GM19328 (cell line): ENCODE measurements around the gene PRR5L.
A peak's percentile ranks its signal among the peaks of the same experiment; 100 is the strongest.
"Not testable (repeated sequence)": the region's sequence is repeated elsewhere in the genome, so short reads cannot be mapped to it uniquely, and the experiment has no call there.

Source experiments
- ATAC-seq: cut with Tn5 transposase; IDR thresholded peaks from one replicate; pipeline ENCODE4 v1.9.1; 2021; ENCODE audit warnings: mild to moderate bottlenecking, moderate library complexity; ENCODE audit not compliant: unreplicated experiment

Gene PRR5L

DNA sequence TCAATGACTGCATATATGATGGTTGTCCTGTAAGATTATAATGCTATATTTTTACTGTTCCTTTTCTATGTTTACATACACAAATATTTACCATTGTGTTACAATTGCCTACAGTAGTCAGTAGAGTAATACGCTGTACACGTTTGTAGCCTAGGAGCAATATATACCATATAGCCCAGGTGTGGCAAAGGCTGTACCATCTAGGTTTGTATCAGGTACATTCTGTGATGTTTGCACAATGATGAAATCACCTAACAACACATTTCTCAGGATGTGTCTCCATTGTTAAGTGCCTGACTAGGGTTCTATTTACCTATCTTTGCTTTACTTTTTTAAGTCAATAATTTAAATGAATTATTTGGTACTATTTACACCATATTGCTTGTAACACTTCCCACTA lies 21.9 kb downstream of the PRR5L start:
- no peak for ATAC-seq

DNA sequence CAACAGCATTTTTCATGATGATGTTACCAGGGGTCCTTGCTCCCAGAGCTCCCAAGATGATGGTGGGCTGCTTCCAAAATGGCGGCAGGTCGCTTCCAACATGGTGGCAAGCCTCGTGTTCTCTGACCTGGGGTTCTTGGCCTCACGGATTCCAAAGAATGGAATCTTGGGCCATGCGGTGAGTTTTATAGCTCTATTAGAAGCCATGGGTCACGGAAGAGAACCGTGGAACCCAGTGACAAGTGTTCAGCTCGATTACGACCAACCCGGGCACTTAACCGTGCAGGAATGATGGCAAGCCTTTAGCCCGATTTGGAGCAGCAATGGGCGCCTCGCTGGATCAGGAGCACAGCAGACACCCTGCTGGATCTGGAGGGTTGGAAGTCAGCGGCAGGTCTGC lies 28.9 kb downstream of the PRR5L start:
- ATAC-seq, result not testable (repeated sequence)

DNA sequence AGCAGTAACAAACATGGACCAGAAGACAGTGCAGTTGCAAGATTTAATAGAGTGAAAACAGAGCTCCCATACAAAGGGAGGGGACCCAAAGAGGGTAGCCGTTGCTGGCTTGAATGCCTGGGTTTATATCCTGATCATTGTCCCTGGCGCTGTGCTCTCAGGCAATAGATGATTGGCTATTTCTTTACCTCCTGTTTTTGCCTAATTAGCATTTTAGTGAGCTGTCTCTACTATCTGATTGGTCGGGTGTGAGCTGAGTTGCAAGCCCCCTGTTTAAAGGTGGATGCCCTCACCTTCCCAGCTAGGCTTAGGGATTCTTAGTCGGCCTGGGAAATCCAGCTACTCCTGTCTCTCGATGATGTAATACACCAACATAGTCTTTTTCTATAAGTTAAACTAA lies 29.3 kb downstream of the PRR5L start:
- ATAC-seq, result not testable (repeated sequence)

DNA sequence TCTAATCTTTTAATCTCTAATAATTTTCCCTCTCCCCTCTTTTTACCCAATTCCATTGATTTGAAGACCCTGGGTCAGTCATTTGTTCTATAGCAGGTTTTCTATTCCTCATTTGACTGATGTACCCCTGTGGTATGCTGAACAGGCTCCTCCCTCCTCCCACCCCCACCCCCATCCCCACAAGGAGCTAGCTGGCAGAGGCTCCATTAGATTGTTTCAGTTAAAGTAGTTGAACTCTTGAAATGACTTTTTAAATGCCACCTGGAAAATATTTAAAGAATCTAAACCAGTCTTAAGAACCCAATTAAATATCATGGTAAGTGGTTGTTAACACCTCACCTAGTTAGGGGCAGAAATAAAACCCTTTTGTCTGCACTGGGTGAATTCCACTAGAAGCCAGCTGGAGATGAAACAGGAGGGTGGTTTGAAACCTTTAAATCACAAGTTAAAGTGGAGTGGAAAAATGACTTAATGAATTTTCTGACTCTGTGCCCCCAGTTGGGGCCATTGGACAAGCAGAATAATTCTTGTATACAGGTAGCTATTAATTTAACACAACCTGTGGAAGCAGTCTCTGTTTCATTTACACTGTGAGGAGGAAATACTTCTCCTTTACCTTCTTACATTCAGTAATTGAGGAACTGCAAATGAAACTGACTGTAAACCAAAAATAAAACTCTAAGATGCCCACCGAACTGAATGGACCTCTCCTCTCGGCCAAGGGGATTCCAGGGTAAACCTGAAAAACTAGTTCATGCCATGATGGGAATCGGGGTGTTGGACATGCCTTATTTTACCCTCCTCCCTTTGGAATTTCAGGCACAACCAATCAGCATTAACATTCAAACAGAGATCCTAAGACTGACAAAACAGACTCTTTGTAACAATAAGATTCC lies 30.7 kb downstream of the PRR5L start:
- no peak for ATAC-seq

DNA sequence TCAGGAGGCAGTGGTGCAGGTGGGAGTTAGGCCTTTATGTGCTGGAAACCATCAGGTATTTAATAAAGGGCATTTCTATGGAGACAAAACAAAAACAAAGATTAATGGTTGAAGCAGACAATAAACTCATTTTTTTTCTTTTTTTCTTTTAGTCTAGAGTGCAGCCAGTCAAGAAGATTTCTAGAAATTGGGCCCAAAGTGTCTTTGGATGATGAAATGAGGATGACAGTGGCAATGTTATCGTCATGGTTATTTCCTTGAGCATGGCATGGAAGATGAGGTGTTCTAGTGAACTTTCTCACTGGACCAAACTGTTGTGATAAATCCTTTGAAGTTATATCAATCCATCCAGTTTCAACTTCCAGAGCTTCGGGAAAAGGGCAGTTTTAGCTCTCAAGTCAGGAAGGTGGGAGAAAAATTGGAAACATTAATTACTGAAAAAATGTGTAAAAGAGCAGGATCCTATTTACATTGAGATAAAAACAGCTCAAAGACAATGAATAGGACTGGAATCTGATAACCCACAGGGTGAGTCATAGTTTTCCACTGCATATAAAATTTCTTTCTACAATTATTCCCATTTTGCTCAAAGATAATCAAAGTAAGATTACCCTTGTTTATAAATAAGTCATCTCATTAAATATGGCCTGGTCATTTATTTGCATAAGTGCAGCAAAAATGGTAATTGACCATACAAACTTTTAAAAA lies 33.0 kb downstream of the PRR5L start:
- ATAC-seq, result no peak

- ATAC-seq, result no peak
These were observed 34.3 kb downstream of the PRR5L start for GRCh38 chr11:36330411-36330810.

DNA sequence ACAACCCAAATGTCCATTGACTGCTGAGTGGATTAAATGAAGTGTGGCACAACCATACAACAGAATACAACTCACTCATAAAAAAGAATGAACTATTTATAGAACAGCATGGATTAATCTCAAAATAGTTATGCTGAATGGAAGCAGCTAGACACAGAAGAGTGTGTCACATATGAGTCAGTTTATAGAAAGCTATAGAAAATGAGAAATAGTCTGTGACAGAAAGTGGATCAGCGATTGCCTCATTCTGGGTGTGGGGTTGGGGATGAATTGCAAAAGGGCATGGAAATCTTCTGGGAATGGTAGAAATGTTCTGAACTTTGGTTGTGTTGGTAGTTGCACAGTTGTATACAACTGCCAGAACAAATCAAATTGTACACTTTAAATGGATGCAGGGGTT lies 37.4 kb downstream of the PRR5L start:
- no peak for ATAC-seq

- peak; percentile 62 for ATAC-seq
These were observed 37.8 kb downstream of the PRR5L start for GRCh38 chr11:36333897-36334296.

- no peak for ATAC-seq
These were observed 43.8 kb downstream of the PRR5L start for GRCh38 chr11:36339888-36340287.

DNA sequence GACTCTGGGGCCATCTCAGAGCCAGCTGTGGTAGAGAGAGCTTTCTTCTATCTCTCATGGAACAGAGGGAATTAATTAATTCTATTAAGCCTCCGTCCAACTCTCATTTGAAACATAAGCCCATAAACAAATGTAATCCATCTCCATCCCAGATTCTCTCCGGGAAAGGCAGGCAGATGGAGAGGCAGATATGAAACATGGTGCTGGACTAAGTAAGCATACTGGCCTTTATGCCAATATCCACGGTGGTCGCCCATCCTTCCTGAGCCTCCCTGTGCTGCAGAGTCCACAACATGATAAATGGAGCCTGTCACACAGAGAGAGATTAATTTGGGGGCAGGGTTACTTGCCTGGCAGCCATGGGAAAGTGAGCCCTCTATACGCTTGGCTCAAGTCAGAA lies 44.8 kb downstream of the PRR5L start:
- ATAC-seq, result no peak

DNA sequence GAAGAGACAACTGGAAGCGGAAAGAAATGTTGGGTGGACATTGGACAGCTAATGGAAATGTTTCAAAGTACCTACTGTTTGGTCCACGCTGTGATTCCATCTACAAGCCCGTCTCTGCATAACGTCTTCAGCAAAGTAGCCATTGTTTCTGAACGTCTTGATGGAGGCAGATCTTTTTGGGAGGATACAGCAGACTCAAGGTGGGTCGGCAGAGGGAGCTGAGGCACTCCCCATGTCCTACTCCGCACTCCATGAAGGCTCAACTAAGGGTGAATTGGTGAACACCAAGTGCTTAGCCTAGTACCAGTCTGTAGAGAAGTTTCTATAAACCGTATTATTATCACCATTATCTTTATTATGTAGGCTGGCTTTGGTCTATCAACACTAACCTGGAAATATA lies 45.8 kb downstream of the PRR5L start:
- no peak for ATAC-seq

GRCh38 chr11:36342327-36342726 lies 46.2 kb downstream of the PRR5L start:
- no peak for ATAC-seq

DNA sequence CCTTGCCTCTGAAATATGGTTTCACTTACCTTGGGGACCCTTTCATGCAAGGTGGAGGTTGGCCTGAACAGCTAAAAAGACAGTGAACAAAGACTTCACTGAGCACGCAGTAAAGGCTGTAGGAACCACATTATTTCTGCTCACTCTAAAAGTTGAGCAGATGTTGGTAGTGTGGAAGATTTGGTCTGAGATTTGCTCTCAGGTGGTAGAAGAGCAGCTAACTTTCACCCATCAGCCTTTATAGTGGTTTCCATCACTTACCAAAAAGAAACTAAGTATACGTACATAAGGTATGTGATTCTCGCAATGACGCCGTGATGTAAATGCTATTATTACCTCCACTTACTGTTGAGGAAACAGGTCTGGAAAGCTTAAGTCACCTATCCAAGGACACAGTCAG lies 47.3 kb downstream of the PRR5L start:
- ATAC-seq, result no peak

DNA sequence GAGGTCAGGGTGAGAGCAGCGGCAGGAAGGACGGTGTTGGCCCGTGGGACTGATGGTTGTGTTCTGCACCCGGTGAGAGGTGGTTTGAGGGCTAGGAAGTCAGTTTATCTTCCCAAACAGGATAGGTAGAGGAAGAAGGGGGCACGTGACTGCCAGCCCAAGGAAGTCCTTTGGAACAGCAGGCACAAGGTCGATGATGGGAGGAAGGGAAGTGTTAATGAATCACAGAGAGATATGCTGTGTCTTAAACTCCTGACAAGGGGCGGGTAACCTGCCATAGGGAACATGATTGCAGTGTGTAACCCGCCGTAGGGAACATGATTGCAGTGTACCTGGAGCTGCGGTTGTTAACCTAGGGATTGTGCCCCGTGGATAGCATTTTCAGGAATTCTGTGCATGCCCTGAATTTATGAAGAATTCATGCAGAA lies 49.0 kb downstream of the PRR5L start:
- ATAC-seq, result no peak

DNA sequence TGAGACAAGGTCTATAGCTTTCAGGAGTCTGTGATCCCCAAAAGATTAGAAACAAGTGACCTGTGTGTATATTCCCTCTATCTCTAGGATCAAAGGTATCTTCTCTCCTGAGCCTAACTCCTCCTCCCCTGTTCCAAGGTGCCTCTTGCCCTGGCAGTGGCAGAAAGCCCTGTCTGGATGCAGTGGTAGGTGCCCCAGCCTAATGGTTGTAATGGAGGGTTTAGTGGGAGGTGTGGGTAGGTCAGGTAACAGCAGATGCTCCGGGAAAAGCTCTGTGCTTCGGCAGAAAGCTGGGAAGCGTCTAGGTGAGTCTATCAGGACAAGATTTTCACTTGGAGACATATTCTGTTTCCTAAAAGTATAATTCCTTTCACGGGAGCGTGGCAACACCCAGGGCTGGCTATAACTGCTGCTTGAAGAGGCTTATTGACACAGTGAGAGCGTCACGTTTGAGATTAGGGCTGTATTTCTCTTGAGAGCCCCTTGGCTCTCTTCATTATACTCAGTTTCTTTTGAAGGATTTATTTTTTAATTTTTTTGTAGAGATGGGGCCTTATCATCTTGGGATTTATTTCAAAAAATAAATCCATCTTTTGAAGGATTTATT lies 49.5 kb downstream of the PRR5L start:
- ATAC-seq, result no peak

- no peak for ATAC-seq
These were observed 50.7 kb downstream of the PRR5L start for GRCh38 chr11:36346562-36347383.

DNA sequence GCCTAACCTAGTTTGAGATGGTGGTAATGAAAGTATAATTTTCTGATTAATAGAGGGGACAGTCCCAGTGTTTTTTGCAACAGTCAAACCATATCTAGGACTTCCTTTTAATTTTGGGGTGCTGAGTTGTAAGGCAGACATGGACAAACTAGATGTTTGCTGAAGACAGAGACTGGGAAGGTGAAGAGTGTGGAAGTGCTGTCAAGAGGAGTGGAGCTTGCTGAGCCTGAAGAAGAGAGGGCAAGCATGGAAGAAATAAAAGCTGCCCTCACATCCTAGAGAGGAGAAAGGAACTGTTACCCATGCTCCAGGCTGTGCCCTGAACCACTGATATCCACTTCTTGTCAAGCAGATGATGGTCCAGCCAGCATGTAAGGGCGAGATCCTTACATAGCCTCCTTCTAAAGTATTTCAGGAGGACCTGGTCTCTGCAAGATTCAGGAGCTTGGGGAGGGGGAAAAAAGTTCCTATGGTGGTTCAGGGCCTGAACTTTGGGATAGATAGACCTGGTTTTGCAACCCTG lies 51.4 kb downstream of the PRR5L start:
- ATAC-seq, result no peak

- ATAC-seq, result no peak
These were observed 53.5 kb downstream of the PRR5L start for GRCh38 chr11:36349351-36350136.

DNA sequence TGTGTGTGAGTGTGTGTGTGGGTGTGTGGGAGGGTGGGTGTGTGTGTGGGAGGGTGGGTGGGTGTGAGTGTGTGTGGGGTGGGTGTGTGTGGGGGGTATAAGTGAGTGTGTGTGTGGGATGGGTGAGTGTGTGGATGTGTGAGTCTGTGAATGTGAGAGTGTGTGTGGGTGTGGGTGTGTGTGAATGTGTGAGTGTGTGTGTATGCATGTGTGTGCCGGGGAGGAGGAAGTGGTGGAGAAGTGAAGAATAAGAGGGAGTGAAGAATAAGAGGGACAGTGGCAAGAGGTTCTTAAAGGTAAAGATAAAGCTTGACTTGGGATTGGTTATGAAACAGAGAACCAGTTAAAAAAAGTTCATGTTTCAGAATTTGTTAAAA lies 54.0 kb downstream of the PRR5L start:
- ATAC-seq, result no peak

- ATAC-seq, result no peak
These were observed 56.8 kb downstream of the PRR5L start for GRCh38 chr11:36352922-36353321.
